GM12878 (cell line): ENCODE data around the gene SRSF8.

ENCODE experiments used
- ASH2L ChIP-seq: fragments of 300-600, 200-600 bp; sonication (generic); IDR thresholded peaks from 2 replicates; pipeline ENCODE4 v1.6.1; 2017; ENCODE audit warnings: low read depth, mild to moderate bottlenecking, borderline replicate concordance
- CTCF ChIP-seq, 3 experiments: IDR thresholded peaks in 2 of 3; conservative IDR thresholded peaks in 1 of 3; 2 replicates each; pipeline ENCODE4 v1.5.1; 2011; ENCODE audit warnings: low read depth in 3 of 3, low read length in 3 of 3, mild to moderate bottlenecking in 3 of 3, control low read depth in 2 of 3, moderate library complexity in 2 of 3, inconsistent platforms in 1 of 3, mixed read lengths in 1 of 3; ENCODE audit not compliant: control insufficient read depth in 2 of 3, insufficient read depth in 1 of 3; ENCODE audit errors: extremely low read depth in 1 of 3
- EZH2 ChIP-seq: IDR thresholded peaks from 2 replicates; pipeline ENCODE4 v1.6.1; 2012; ENCODE audit warnings: low read depth, mild to moderate bottlenecking, control low read depth, inconsistent platforms, low read length, borderline replicate concordance; ENCODE audit not compliant: control insufficient read depth
- GABPA ChIP-seq: IDR thresholded peaks from 2 replicates; pipeline ENCODE4 v1.6.1; 2014; ENCODE audit warnings: antibody characterized with exemption, low read depth, mild to moderate bottlenecking, inconsistent platforms
- MAX ChIP-seq: IDR thresholded peaks from 2 replicates; pipeline ENCODE4 v1.6.1; 2012; ENCODE audit warnings: low read depth, low read length, improper control_type of control experiment
- MXI1 ChIP-seq: fragments of 150-350 bp; IDR thresholded peaks from 2 replicates; pipeline ENCODE4 v1.6.1; 2011; ENCODE audit warnings: low read depth, mild to moderate bottlenecking, inconsistent platforms, low read length, improper control_type of control experiment
- NRF1 ChIP-seq: conservative IDR thresholded peaks from 2 replicates; pipeline ENCODE4 v1.6.1; 2011; ENCODE audit warnings: mild to moderate bottlenecking, low read depth, low read length, improper control_type of control experiment
- POLR2A ChIP-seq: IDR thresholded peaks from 2 replicates; pipeline ENCODE4 v1.6.1; 2011; ENCODE audit warnings: low read depth, mild to moderate bottlenecking, low read length
- TAF1 ChIP-seq: IDR thresholded peaks from 2 replicates; pipeline ENCODE4 v1.6.1; 2011; ENCODE audit warnings: mild to moderate bottlenecking, low read depth, low read length, borderline replicate concordance
- ZBTB40 ChIP-seq: fragments of 450-650 bp; IDR thresholded peaks from 2 replicates; pipeline ENCODE4 v1.6.1; 2016; ENCODE audit warnings: mild to moderate bottlenecking, moderate library complexity, borderline replicate concordance
- ZNF217 ChIP-seq: fragments of 450-650 bp; IDR thresholded peaks from 2 replicates; pipeline ENCODE4 v1.6.1; 2017; ENCODE audit warnings: antibody characterized with exemption, mild to moderate bottlenecking

GRCh38 chr11:95050595-95051202, 16.0 kb upstream of the SRSF8 start:
- TF ChIP-seq CTCF (IDR thresholded peaks at IDR 0.05 in 2 of 3, conservative IDR thresholded peaks at IDR 0.05 in 1 of 3; ENCODE audit: control insufficient read depth in 2 of 3, extremely low read depth in 1 of 3, insufficient read depth in 1 of 3, low read depth in 3 of 3, low read length in 3 of 3), result no peak
- no peak for TF ChIP-seq MXI1
- no peak for TF ChIP-seq EZH2
- no peak for TF ChIP-seq POLR2A
- no peak for TF ChIP-seq ASH2L
- TF ChIP-seq NRF1, result no peak
- TF ChIP-seq ZBTB40, result no peak
- TF ChIP-seq ZNF217, result no peak
- TF ChIP-seq GABPA, result no peak
- TF ChIP-seq MAX, result no peak
- TF ChIP-seq TAF1, result no peak
